IMR-90 (cell line): ENCODE results near the gene FAIM2. TPM values are rescaled to one million over a fixed set of nuclear protein-coding genes. Genes with fewer than 3 reads are reported as not detected.

ENCODE experiments used
- ATAC-seq: fragments of 200-7000 bp; cut with Tn5 transposase; 2 replicates; pipeline ENCODE4 v1.9.1; 2020; ENCODE audit warnings: low read depth, mild to moderate bottlenecking, moderate library complexity
- BruUV-seq: library from RNA; stranded (reverse); fragments of 400-500 nt; replicated peaks from 2 replicates; lab custom pipeline; 2021; lab: Mats Ljungman, UMichigan
- CTCF ChIA-PET: fragments of 300-600 bp; formaldehyde crosslinking; extraction: SDS; loops from one replicate; lab custom pipeline; 2021; ENCODE audit warnings: antibody characterized with exemption; lab: Yijun Ruan, JAX
- POLR2A ChIA-PET: fragments of 300-600 bp; sonication (Branson Sonifier 250); formaldehyde crosslinking; loops from one replicate; lab custom pipeline; 2022; ENCODE audit warnings: antibody characterized with exemption; ENCODE audit not compliant: unreplicated experiment; lab: Charles Lee
- DNase-seq: peaks from one replicate; pipeline ENCODE4 v3.0.0; 2013
- H2AFZ ChIP-seq: replicated peaks from 2 replicates; pipeline ENCODE3; 2013; ENCODE audit warnings: low read length, mild to moderate bottlenecking; ENCODE audit not compliant: poor library complexity
- H2AK5ac ChIP-seq: 2 replicates; pipeline ENCODE4 v1.6.1; 2013; ENCODE audit warnings: low read depth, low read length, inconsistent platforms
- H2AK9ac ChIP-seq: replicated peaks from 2 replicates; pipeline ENCODE3; 2013; ENCODE audit warnings: mild to moderate bottlenecking, low read depth, low read length, moderate library complexity; ENCODE audit not compliant: poor library complexity
- H2BK120ac ChIP-seq: 2 replicates; pipeline ENCODE4 v1.6.1; 2013; ENCODE audit warnings: low read depth, low read length, inconsistent platforms
- H2BK15ac ChIP-seq: 3 replicates; pipeline ENCODE4 v1.6.1; 2013; ENCODE audit warnings: low read depth, low read length, inconsistent platforms
- H2BK20ac ChIP-seq: 2 replicates; pipeline ENCODE4 v1.6.1; 2013; ENCODE audit warnings: low read depth, mild to moderate bottlenecking, inconsistent platforms, low read length, moderate library complexity
- H2BK5ac ChIP-seq: 2 replicates; pipeline ENCODE4 v1.6.1; 2013; ENCODE audit warnings: mild to moderate bottlenecking, low read depth, low read length, inconsistent platforms; ENCODE audit not compliant: poor library complexity, severe bottlenecking
- H3K14ac ChIP-seq: replicated peaks from 2 replicates; pipeline ENCODE4 v1.6.1; 2013; ENCODE audit warnings: low read depth, low read length, inconsistent platforms
- H3K18ac ChIP-seq: 2 replicates; pipeline ENCODE4 v1.6.1; 2013; ENCODE audit warnings: low read depth, low read length, control low read depth
- H3K23ac ChIP-seq: 2 replicates; pipeline ENCODE4 v1.6.1; 2013; ENCODE audit warnings: low read depth, low read length, inconsistent platforms
- H3K27ac ChIP-seq: 2 replicates; pipeline ENCODE4 v1.5.1; 2013; ENCODE audit warnings: mild to moderate bottlenecking, control low read depth, low read length; ENCODE audit not compliant: insufficient read depth
- H3K27me3 ChIP-seq: 2 replicates; pipeline ENCODE4 v1.6.1; 2013; ENCODE audit warnings: low read length; ENCODE audit not compliant: control insufficient read depth, insufficient read depth
- H3K36me3 ChIP-seq: 2 replicates; pipeline ENCODE4 v1.6.1; 2013; ENCODE audit warnings: low read length, mixed read lengths; ENCODE audit not compliant: control insufficient read depth, insufficient read depth
- H3K4ac ChIP-seq: 2 replicates; pipeline ENCODE4 v1.6.1; 2013; ENCODE audit warnings: low read depth, low read length, inconsistent platforms
- H3K4me1 ChIP-seq: 2 replicates; pipeline ENCODE4 v1.6.1; 2013; ENCODE audit warnings: low read length, mixed read lengths; ENCODE audit not compliant: control insufficient read depth, insufficient read depth
- H3K4me2 ChIP-seq: 2 replicates; pipeline ENCODE4 v1.6.1; 2013; ENCODE audit warnings: low read depth, mild to moderate bottlenecking, control low read depth, low read length, moderate library complexity
- H3K4me3 ChIP-seq: 2 replicates; pipeline ENCODE4 v1.5.1; 2013; ENCODE audit warnings: low read depth, mild to moderate bottlenecking, control low read depth, low read length, moderate library complexity; ENCODE audit not compliant: insufficient read depth
- H3K56ac ChIP-seq: 2 replicates; pipeline ENCODE4 v1.6.1; 2013; ENCODE audit warnings: low read length, inconsistent platforms; ENCODE audit not compliant: insufficient read depth; ENCODE audit errors: extremely low read depth
- H3K79me1 ChIP-seq, 2 experiments: 2 replicates each; pipeline ENCODE4 v1.6.1; 2013; ENCODE audit warnings: low read length in 2 of 2, inconsistent platforms in 1 of 2, low read depth in 1 of 2
- H3K9ac ChIP-seq: 2 replicates; pipeline ENCODE4 v1.6.1; 2013; ENCODE audit warnings: low read depth, low read length, control low read depth
- H3K9me1 ChIP-seq: 2 replicates; pipeline ENCODE4 v1.6.1; 2013; ENCODE audit warnings: low read length, inconsistent platforms; ENCODE audit not compliant: insufficient read depth
- H3K9me3 ChIP-seq: 2 replicates; pipeline ENCODE4 v1.6.1; 2013; ENCODE audit warnings: low read length; ENCODE audit not compliant: control insufficient read depth, insufficient read depth
- H4K20me1 ChIP-seq: 2 replicates; pipeline ENCODE4 v1.6.1; 2013; ENCODE audit warnings: low read length, inconsistent platforms; ENCODE audit not compliant: insufficient read depth
- H4K5ac ChIP-seq: 2 replicates; pipeline ENCODE4 v1.6.1; 2013; ENCODE audit warnings: mild to moderate bottlenecking, low read depth, low read length, control low read depth
- H4K8ac ChIP-seq, 2 experiments: 2 replicates each; pipeline ENCODE4 v1.6.1; 2013; ENCODE audit warnings: low read depth in 2 of 2, low read length in 2 of 2, control low read depth in 1 of 2, inconsistent platforms in 1 of 2
- H4K91ac ChIP-seq: 2 replicates; pipeline ENCODE4 v1.6.1; 2013; ENCODE audit warnings: low read depth, low read length, inconsistent platforms; ENCODE audit not compliant: insufficient read depth
- MAFK ChIP-seq: IDR thresholded peaks from 2 replicates; pipeline ENCODE4 v1.6.1; 2012; ENCODE audit warnings: low read depth, low read length, improper control_type of control experiment
- SMC3 ChIP-seq: fragments of 150-350 bp; IDR thresholded peaks from 2 replicates; pipeline ENCODE4 v1.6.1; 2016; ENCODE audit warnings: low read depth, mild to moderate bottlenecking, antibody characterized with exemption, low read length, moderate library complexity
- WGBS, 2 experiments: methylation state at CpG; one replicate each; pipeline versions ENCODE4 v1.1.5 to v1.1.7; 2013; ENCODE audit warnings: missing lambda C conversion rate in 2 of 2; ENCODE audit not compliant: insufficient read length in 1 of 2; ENCODE audit errors: extremely low coverage in 2 of 2; 5-methylcytosine and 5-hydroxymethylcytosine counted together
- dilution Hi-C: fragments of 300-500 bp; cut with HindIII; formaldehyde crosslinking; loops from one replicate; pipeline ENCODE4 v1.14.3; 2018; ENCODE audit warnings: low sequenced_read_pairs; ENCODE audit not compliant: unreplicated experiment
- in situ Hi-C: fragments of 300-500 bp; cut with MboI; formaldehyde crosslinking; loops from 3 replicates; pipeline ENCODE4 v1.14.3; 2019; ENCODE audit warnings: low sequenced_read_pairs, inconsistent platforms, mixed read lengths
- intact Hi-C: fragments of 100-400 bp; cut with micrococcal nuclease; formaldehyde crosslinking; loops from 2 replicates; pipeline ENCODE4 v1.10.0; 2022
- polyA plus RNA-seq, 3 experiments: library from polyadenylated mRNA; depleted of rRNA; stranded (reverse); fragments of >200 nt; gene quantifications; 2 replicates each; pipeline ENCODE4 v1.2.3, GENCODE V29; 2012; ENCODE audit warnings: low replicate concordance in 1 of 3
- total RNA-seq: library from RNA; depleted of rRNA; stranded (reverse); fragments of >200 nt; gene quantifications from 2 replicates; pipeline ENCODE4 v1.2.3, GENCODE V29; 2012

Gene FAIM2
- total and polyA plus RNA-seq, 2 of the 4 experiments (the other 2 are of a cell fraction): 0.72 to 5.3 TPM

DNA sequence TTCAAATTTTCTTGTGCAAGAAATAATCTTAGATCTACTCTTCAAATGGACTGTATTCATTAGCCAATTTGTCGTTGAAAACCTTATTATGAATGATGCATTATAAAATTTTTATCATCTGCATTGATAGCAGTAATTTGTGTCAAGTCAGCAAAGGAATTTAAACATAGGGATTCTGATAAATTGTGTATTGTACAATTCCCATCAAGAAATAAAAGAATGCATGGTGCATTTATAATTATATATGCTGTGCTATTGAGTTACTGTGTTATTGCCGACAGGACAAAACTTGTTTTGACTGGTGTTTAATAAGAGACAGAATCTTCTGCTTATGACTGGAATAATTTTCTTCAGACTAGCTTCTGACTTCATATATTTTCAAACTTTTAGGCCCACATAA is 57.7 kb downstream of the FAIM2 start:
- ATAC-seq: no peak
- Histone ChIP-seq H3K56ac (no peak overlapping the region), H4K20me1 (no peaks in the 10 kb centered on the region), H2AK5ac (no peak overlapping the region), H2BK20ac (no peak overlapping the region), H3K23ac (no peak overlapping the region), H2AK9ac (no peak overlapping the region), H3K9me3 (peaks cover 3% of the 10 kb centered on the region; the same call in 1 of the 2 replicates), H3K9me1 (peaks cover 3% of the 10 kb centered on the region; the same call in 1 of the 2 replicates), H3K18ac (no peak overlapping the region), H2BK5ac (no peak overlapping the region), H3K79me1 (peaks cover 6 to 21% of the 10 kb centered on the region in 2 experiments; a peak in 3 of 4 replicates), H4K8ac (no peak overlapping the region), H3K4me2 (no peak overlapping the region), H2BK120ac (no peak overlapping the region), H3K27ac (no peak overlapping the region), H3K27me3 (peaks cover 18% of the 10 kb centered on the region), H3K9ac (no peak overlapping the region), H2AFZ (no peak overlapping the region), H3K4me1 (peaks cover 5% of the 10 kb centered on the region), H2BK15ac (no peak overlapping the region), H3K4me3 (no peak overlapping the region), H3K4ac (no peak overlapping the region), H3K36me3 (no peaks in the 10 kb centered on the region), H3K14ac (no peak overlapping the region), H4K5ac (no peak overlapping the region), H4K91ac (no peak overlapping the region)
- no peak for DNase-seq
- intact Hi-C loops (no loop called here), dilution Hi-C loops (no loop called here), in situ Hi-C loops (no loop called here)
- ChIA-PET CTCF (no interaction called here), POLR2A (no interaction called here)
- no CpG with 5 or more reads among the region's 2 CpGs for whole genome bisulfite sequencing, 2 experiments
- no TSS peak for BruUV-seq
- peak; percentile 85 for TF ChIP-seq MAFK
- TF ChIP-seq SMC3: no peak
